Activated effector memory CD4-positive, alpha-beta T cell treated with anti-CD3 and anti-CD28 coated beads, Interleukin-2, amount 50 U/mL, for 16 hours (primary cell): ENCODE results near the gene GRN.
"Not testable (repeated sequence)": the region's sequence is repeated elsewhere in the genome, so short reads cannot be mapped to it uniquely, and the experiment has no call there.

Experiments
- DNase-seq: peaks from one replicate; pipeline ENCODE4 v3.0.0-alpha.2; 2020

GRN gene

DNA sequence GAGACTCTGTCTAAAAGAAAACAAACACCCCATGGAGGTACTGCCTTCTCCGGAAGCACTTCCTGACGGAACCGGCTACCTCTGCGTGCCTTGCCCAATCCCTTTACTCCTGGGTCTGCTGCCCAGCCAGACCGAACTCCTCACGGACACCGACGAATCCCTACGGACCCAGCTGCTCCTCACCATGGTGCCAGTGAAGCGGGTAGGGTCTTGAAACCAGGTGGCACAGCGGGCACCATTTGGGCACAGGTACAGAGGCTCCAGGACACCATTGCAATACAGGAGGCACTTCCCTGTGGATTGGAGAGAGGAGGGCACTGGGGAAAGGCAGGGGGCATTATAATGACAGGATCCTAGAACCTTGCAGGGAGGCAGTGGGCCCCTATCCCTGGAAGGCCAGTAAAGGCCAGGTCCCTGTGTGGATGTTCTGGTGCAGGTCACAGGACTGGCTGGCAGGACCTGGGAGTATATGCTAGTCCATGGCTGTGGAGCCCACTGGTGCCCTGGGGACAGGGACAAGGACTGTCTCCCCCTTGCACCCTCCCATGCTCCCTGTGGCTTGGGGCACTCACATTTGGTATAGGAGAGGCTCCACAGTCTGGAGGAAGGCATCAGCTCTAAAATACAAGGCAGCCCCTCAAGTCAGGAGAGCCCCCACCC, 22.7 kb upstream of the GRN start:
- DNase-seq: no peak

DNA sequence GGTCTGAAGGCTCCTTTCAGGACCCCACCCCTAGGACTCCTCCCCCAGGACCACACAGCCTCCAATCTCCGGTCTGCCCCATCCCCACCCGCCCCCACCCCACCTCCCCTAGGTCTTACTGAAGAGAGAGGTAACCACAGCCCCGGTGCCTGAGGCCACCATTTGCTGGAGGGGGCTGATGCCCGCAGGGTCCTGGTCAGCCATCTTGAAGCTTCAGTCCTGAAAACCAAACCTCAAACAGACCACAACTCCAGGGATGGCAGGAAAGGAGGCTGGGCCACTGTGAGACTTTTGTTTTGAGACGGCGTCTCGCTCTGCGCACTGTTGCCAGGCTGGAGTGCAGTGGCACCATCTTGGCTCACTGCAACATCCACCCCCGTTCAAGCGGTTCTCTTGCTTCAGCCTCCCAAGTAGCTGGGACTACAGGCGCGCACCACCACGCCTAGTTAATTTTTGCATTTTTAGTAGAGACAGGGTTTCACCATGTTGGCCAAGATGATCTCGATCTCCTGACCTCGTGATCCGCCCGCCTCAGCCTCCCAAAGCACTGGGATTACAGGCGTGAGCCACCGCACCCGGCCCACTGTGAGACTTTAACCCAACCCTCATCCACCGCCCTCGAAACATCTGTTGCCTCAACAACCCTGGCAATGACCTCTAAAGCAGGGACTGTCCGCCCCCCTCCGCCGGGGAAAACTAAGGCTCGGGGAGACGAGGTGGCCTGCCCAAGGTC, 21.6 kb upstream of the GRN start:
- no peak for DNase-seq

GRCh38 chr17:44324092-44324570, 21.0 kb upstream of the GRN start:
- peak; percentile 69 for DNase-seq

DNA sequence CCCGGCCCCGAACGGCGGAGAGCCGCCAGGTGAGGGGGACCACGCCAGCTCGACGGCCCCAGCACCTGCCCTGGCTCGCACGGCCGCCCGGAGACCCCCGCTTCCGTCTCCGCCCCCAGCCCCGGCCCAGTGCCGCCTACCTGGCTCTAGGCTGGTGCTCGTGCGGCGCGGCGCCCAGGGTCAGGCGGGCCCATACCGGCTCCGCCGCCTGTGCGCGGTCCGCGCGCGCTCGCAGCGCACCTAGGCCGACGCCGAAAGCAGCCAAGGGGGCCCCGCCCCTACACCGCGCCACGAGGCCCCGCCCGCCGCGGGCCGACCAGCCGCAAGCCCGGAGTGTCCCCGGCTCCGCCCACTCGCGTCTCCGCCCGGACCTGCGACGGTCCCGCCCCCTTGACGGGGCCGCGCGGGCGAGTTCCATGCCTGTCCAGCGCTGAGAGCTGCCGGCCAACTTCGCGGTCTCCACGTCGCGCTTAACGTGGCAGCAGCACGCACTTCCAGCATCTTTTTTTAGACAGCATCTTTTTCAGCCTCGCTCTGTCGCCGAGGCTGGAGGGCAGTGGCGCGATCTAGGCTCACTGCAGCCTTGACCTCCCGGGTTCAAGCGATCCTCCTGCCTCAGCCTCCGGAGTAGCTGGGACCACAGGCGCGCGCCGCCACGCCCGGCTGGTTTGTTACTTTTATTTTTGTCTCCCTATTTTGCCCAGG, 20.4 kb upstream of the GRN start, which contains the start of gene SLC25A39:
Gene SLC25A39, minus strand, starts transcription at position 253 of the 705 bp plus-strand sequence. CDS start 1,261 bp downstream, outside the sequence.
- DNase-seq: peak; percentile 99

DNA sequence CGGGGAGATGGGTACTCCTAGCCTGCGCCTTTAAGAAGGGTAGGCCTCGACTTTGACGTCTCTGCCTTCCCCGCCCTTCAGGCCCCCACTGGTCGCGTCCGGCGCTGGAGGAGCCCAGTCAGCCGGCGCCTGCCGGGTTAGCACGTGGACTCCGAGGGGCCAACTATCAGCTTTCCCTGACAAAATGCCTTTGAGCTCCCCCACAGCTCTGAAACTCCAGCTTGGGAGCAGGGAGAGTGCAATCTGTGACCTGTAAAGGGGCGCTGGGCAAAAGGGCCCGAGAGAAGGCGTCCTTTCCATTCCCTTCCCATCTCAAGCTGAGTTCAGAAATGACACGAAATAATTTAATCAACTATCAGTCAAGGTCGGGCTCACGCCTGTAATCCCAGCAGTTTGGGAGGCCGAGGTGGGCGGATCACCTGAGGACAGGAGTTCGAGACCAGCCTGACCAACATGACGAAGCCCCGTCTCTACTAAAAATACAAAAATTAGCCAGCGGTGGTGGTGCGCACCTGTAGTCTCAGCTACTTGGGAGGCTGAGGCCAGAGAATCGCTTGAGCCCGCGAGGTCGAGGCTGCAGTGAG, 18.1 kb upstream of the GRN start:
- peak; percentile 98 for DNase-seq

DNA sequence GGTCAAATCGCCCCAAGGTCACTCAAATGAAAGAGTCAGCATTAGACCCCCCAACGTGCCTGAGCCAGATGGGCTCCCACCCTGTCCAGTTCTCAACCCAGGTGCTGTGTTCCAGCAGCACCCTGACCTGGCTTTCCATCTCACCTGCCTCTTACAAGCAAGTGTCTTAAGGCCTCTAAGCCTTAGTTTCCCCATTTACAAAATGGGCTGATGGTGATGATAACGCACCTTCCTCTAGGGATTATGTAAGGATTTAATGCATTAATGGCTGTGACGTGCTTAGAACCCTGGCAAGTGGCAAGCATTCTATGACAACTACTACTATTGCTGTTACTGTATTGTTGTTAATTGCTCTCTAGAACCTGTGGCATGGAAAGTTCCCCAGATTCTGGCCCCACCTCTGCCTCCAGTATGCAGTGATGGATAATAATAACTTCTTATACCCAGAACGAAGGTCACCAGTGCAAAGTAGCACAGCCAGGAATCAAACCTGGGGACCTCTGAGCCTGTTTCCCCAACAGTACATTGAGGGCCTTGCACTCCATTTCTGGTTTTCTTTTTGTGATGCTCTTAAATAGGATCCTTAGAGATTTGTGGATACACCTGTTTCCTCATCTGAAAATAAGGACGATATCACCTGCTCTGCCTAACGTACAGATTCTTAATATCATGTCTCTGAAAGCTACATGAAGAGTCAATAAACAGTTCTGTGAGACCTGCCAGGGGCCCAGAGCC, 17.2 kb upstream of the GRN start:
- DNase-seq: no peak

- DNase-seq: not testable (repeated sequence)
These were observed 15.6 kb upstream of the GRN start for GRCh38 chr17:44329516-44329915.

DNA sequence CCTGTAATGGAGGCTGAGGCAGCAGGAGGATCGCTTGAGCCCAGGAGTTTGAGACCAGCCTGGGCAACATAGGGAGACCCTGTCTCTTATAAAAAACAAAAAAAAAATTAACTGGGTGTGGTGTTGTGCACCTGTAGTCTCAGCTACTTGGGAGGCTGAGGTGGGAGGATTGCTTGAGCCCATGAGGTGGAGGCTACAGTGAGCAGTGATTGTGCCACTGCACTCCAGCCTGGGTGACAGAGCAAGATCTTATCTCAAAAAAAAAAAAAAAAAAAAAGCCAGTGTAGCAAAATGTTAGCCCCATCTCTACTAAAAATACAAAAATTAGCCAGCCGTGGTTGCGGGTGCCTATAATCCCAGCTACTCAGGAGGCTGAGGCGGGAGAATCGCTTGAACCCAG, 14.8 kb upstream of the GRN start:
- DNase-seq: not testable (repeated sequence)

DNA sequence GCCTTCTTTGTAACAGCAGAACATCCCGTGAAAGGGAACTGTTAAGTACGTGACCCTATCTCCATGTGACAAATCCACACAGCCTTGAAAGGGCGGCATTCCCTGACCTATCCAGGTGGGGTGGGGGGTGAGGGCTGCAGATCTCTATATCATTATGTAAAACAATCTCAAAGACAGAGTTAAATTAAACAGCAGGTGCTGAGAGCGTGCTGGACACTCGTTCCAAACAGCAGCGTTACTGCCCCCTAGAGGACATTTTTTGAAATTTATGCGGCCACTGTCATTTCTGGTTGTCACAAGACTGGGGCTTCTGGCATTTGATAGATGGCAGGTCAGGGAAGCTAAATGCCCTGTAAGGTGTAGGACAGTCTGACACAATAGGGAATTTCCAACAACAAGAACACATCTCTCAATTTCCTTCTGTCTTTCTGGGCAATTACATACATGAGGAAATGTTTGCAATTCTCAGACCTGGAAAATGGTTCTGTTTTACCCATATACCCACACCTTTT, 13.8 kb upstream of the GRN start:
- DNase-seq: peak; percentile 84

GRCh38 chr17:44333371-44333770, 11.7 kb upstream of the GRN start:
- DNase-seq: no peak

GRCh38 chr17:44334315-44334714, 10.8 kb upstream of the GRN start:
- no peak for DNase-seq

DNA sequence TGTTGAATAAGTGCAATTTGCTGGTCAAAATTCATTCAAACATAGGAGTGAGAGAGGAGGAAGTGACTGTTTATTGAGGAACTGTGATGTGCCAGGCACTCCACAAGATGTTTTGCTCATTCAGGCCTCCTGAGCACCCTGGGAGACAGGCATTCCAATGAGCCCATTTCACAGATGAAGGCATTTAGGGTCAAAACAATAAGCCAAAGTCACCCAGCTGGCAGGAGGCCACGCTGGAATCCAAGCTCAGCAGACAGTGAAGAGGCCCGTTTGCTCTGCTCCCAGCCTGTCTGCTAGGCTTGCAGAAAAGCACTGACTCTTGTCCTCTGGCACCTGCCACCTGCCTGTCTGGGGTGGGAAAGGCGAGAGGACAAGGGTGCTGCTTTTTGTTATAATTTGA, 10.4 kb upstream of the GRN start:
- no peak for DNase-seq

DNA sequence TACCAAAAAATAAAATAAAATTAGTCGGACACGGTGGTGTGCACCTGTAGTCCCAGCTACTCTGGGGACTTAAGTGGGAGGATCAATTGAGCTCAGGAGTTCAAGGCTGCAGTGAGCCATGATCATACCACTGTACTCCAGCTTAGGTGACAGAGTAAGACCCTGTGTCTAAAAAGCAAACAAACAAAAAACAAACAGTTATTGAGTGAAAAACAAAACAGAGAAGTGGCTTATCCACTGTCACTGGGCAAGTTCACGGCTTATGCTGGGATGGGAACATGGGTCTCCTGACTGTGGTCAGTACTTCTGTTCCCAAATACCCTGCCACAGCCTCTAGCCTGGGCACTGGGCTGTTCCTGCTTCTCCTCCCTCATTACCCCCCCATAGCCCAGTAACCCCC, 9.5 kb upstream of the GRN start:
- no peak for DNase-seq

GRCh38 chr17:44335968-44336367, 9.1 kb upstream of the GRN start:
- DNase-seq: no peak

- no peak for DNase-seq
These were observed 6.4 kb upstream of the GRN start for GRCh38 chr17:44338702-44339101.

DNA sequence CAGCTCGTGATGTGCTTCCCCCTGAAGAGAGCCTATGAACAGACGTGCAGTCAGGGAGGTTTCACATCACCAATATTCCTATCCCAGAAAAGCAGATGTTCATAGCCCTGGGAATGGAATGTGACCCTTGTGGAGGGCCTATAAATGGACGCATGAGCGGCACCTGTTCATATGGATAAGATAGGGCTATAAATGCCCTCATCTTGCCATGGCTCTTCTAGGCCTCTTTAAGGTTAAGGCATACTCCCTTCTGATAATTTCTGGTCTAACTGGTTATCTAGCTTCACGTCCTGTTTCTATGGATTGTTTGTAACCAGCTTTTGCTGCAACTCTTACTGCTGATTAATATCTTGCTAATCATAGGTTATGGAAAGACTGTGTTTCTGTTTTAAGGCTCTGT, 4.5 kb upstream of the GRN start:
- not testable (repeated sequence) for DNase-seq

DNA sequence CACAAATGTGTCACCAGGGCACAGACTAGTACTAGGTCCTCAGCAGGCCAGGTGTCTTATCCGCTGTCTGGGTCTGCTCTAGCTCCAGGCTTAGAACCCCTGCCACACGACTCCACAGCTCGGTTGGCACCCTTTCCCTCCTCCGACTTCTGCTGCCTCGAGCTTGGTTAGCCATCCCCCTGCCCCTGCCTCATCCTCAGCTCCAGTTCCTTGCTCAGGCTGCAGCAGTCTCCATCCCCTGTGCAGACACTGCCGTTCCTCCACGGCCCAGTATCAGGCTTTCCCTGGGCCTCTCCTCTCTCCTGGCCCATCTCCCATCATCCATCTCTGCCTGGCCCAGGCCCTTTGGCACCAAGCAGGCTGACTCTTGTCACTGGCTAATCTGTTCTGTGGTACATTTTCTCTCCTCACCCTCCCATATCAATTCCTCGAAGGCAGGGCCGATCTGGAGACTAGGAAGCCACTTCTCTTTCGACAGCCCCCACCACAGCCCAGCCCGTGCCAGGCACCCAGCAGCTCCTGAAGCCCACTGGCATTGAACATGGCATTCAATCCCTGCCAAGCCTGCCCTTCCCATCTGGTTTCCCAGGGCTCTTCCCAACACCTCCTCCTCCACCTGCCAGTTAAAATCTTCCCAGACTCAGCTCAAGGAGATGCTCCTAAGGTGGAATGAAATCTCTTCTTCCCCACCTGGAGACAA, 1.4 kb upstream of the GRN start:
- DNase-seq: no peak

DNA sequence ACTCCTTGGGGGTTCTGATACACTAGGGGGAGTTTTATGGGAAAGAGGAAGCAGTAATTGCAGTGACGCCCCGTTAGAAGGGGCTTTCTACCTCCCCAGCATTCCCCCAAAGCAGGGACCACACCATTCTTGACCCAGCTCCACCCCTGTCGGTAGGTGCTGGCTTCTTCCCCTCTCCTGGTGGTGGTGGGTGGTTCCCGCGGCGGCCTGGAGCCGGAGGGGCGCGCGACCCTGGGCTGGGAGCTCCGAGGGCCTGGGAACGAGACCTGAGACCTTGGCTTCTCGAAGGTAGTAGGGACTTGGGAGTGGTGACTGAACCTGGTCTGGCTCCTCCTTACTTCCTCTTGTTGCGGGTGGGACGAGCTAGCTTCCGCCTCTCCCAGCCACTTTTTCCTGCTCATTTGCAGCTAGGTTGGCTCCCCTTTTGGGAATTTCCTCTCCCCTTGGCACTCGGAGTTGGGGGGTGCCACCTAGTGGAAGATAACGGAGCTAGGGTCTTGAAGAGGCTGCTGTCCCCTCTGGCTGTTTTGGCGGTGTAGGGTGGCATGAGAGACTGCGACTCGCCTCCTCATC, 438 bp downstream of the GRN start:
- DNase-seq: peak; percentile 81

- DNase-seq: no peak
These were observed 1.2 kb downstream of the GRN start for GRCh38 chr17:44346064-44346844.
